ENCODE measurements around the gene ALX3.

ALX3 gene

GRCh38 chr1:110060034-110060661 lies 10.3 kb downstream of the ALX3 start:
- Histone ChIP-seq H2BK5ac (ENCODE audit: low read depth, low read length, poor library complexity, severe bottlenecking) (no peak overlapping the region), H2BK15ac (ENCODE audit: low read depth, poor library complexity, severe bottlenecking) (no peak overlapping the region), H3K4ac (ENCODE audit: low read depth in 1 of 2, low read length in 2 of 2) (no peak overlapping the region), H3K36me3 (ENCODE audit: control insufficient read depth in 1 of 2, insufficient read depth in 2 of 2, low read depth in 1 of 2, low read length in 2 of 2) (peaks cover 36 to 60% of the 10 kb centered on the region in 2 experiments), H4K8ac (ENCODE audit: low read length) (no peak overlapping the region), H4K91ac (ENCODE audit: low read length) (no peak overlapping the region), H2BK120ac (ENCODE audit: low read depth, low read length) (no peak overlapping the region), H2AK5ac (ENCODE audit: low read length, severe bottlenecking) (no peak overlapping the region), H3K18ac (ENCODE audit: low read depth in 1 of 2, low read length in 2 of 2) (no peak overlapping the region), H2BK12ac (ENCODE audit: low read length in 2 of 2) (peak overlapping the region in 1 of 2 experiments; percentile 4), H3K27me3 (ENCODE audit: control insufficient read depth in 1 of 2, insufficient read depth in 1 of 2, low read length in 2 of 2) (peaks cover 0 to 9% of the 10 kb centered on the region in 2 experiments), H3K4me1 (ENCODE audit: control insufficient read depth, insufficient read depth, low read depth, low read length) (peaks cover 6% of the 10 kb centered on the region), H3K79me1 (replicated peaks; ENCODE audit: low read length, poor library complexity, severe bottlenecking) (peaks cover 4% of the 10 kb centered on the region), H3K4me2 (ENCODE audit: low read length, poor library complexity, severe bottlenecking) (no peak overlapping the region), H3K9me3 (ENCODE audit: control insufficient read depth, low read length) (no peaks in the 10 kb centered on the region), H2AFZ (ENCODE audit: low read depth, low read length) (no peak overlapping the region), H3K14ac (ENCODE audit: low read length in 2 of 2) (no peak overlapping the region), H3K23ac (ENCODE audit: low read length in 2 of 2) (no peak overlapping the region), H3K9ac (ENCODE audit: low read length) (no peak overlapping the region), H3K4me3 (ENCODE audit: insufficient read depth in 1 of 2, low read depth in 1 of 2, low read length in 2 of 2) (no peak overlapping the region), H3K27ac (ENCODE audit: low read length, poor library complexity, severe bottlenecking) (no peak overlapping the region)
- 81% methylated on average over 9 of the region's 9 CpGs for WGBS
- DNase-seq, result peak; percentile 30

GRCh38 chr1:110059133-110059863 lies 11.2 kb downstream of the ALX3 start:
- WGBS, result 50% methylated on average over 5 of the region's 6 CpGs
- H3K4me2 ChIP-seq (ENCODE audit: low read length, poor library complexity, severe bottlenecking), result no peak overlapping the region
- no peak overlapping the region for H3K18ac ChIP-seq (ENCODE audit: low read depth in 1 of 2, low read length in 2 of 2)

GRCh38 chr1:110058591-110058990 lies 11.9 kb downstream of the ALX3 start:
- H3K4me1 ChIP-seq (ENCODE audit: control insufficient read depth, insufficient read depth, low read depth, low read length), result peaks cover 6% of the 10 kb centered on the region
- no peak overlapping the region for H2BK12ac ChIP-seq (ENCODE audit: low read length in 2 of 2)
- H3K4ac ChIP-seq (ENCODE audit: low read depth in 1 of 2, low read length in 2 of 2), result no peak overlapping the region
- WGBS, result 100% methylated on average over 1 of the region's 1 CpG
- no peak for DNase-seq
- no peak overlapping the region for H2AK5ac ChIP-seq (ENCODE audit: low read length, severe bottlenecking)
- no peak overlapping the region for H4K8ac ChIP-seq (ENCODE audit: low read length)
- H3K23ac ChIP-seq (ENCODE audit: low read length in 2 of 2), result no peak overlapping the region
- no peak overlapping the region for H2BK5ac ChIP-seq (ENCODE audit: low read depth, low read length, poor library complexity, severe bottlenecking)
- no peak overlapping the region for H2AFZ ChIP-seq (ENCODE audit: low read depth, low read length)
- no peak overlapping the region for H3K14ac ChIP-seq (ENCODE audit: low read length in 2 of 2)
- no peak overlapping the region for H3K9ac ChIP-seq (ENCODE audit: low read length)
- H3K4me2 ChIP-seq (ENCODE audit: low read length, poor library complexity, severe bottlenecking), result no peak overlapping the region
- no peak overlapping the region for H2BK15ac ChIP-seq (ENCODE audit: low read depth, poor library complexity, severe bottlenecking)
- H3K18ac ChIP-seq (ENCODE audit: low read depth in 1 of 2, low read length in 2 of 2), result no peak overlapping the region
- H3K79me1 ChIP-seq (replicated peaks; ENCODE audit: low read length, poor library complexity, severe bottlenecking), result peaks cover 10% of the 10 kb centered on the region
- H3K27me3 ChIP-seq (ENCODE audit: control insufficient read depth in 1 of 2, insufficient read depth in 1 of 2, low read length in 2 of 2), result no peaks in the 10 kb centered on the region
- H3K36me3 ChIP-seq (ENCODE audit: control insufficient read depth in 1 of 2, insufficient read depth in 2 of 2, low read depth in 1 of 2, low read length in 2 of 2), result peaks cover 51 to 71% of the 10 kb centered on the region in 2 experiments
- no peak overlapping the region for H3K27ac ChIP-seq (ENCODE audit: low read length, poor library complexity, severe bottlenecking)
- no peak overlapping the region for H2BK120ac ChIP-seq (ENCODE audit: low read depth, low read length)
- H3K9me3 ChIP-seq (ENCODE audit: control insufficient read depth, low read length), result no peaks in the 10 kb centered on the region
- H3K4me3 ChIP-seq (ENCODE audit: insufficient read depth in 1 of 2, low read depth in 1 of 2, low read length in 2 of 2), result no peak overlapping the region
- H4K91ac ChIP-seq (ENCODE audit: low read length), result no peak overlapping the region

More at GRCh38 chr1:110059133-110059863, 11.2 kb downstream of the ALX3 start:
- Histone ChIP-seq H2BK120ac (ENCODE audit: low read depth, low read length) (no peak overlapping the region), H3K27me3 (ENCODE audit: control insufficient read depth in 1 of 2, insufficient read depth in 1 of 2, low read length in 2 of 2) (peaks cover 0 to under 1% of the 10 kb centered on the region in 2 experiments), H2BK5ac (ENCODE audit: low read depth, low read length, poor library complexity, severe bottlenecking) (no peak overlapping the region), H3K9me3 (ENCODE audit: control insufficient read depth, low read length) (no peaks in the 10 kb centered on the region), H3K27ac (ENCODE audit: low read length, poor library complexity, severe bottlenecking) (no peak overlapping the region), H2AK5ac (ENCODE audit: low read length, severe bottlenecking) (no peak overlapping the region), H3K9ac (ENCODE audit: low read length) (no peak overlapping the region), H3K14ac (ENCODE audit: low read length in 2 of 2) (no peak overlapping the region), H3K79me1 (replicated peaks; ENCODE audit: low read length, poor library complexity, severe bottlenecking) (peaks cover 9% of the 10 kb centered on the region), H4K8ac (ENCODE audit: low read length) (no peak overlapping the region), H3K4me1 (ENCODE audit: control insufficient read depth, insufficient read depth, low read depth, low read length) (peaks cover 8% of the 10 kb centered on the region), H3K4ac (ENCODE audit: low read depth in 1 of 2, low read length in 2 of 2) (no peak overlapping the region), H2AFZ (ENCODE audit: low read depth, low read length) (no peak overlapping the region), H3K4me3 (ENCODE audit: insufficient read depth in 1 of 2, low read depth in 1 of 2, low read length in 2 of 2) (no peak overlapping the region), H3K23ac (ENCODE audit: low read length in 2 of 2) (no peak overlapping the region), H3K36me3 (ENCODE audit: control insufficient read depth in 1 of 2, insufficient read depth in 2 of 2, low read depth in 1 of 2, low read length in 2 of 2) (peaks cover 44 to 67% of the 10 kb centered on the region in 2 experiments), H2BK15ac (ENCODE audit: low read depth, poor library complexity, severe bottlenecking) (no peak overlapping the region), H2BK12ac (ENCODE audit: low read length in 2 of 2) (peak overlapping the region in 1 of 2 experiments; percentile 51), H4K91ac (ENCODE audit: low read length) (no peak overlapping the region)
- DNase-seq, result peak; percentile 22

- Histone ChIP-seq H3K4me2 (ENCODE audit: low read length, poor library complexity, severe bottlenecking) (no peak overlapping the region), H3K36me3 (ENCODE audit: control insufficient read depth in 1 of 2, insufficient read depth in 2 of 2, low read depth in 1 of 2, low read length in 2 of 2) (peaks cover 57 to 70% of the 10 kb centered on the region in 2 experiments), H2BK12ac (ENCODE audit: low read length in 2 of 2) (no peak overlapping the region), H3K4me3 (ENCODE audit: insufficient read depth in 1 of 2, low read depth in 1 of 2, low read length in 2 of 2) (no peak overlapping the region), H2BK15ac (ENCODE audit: low read depth, poor library complexity, severe bottlenecking) (no peak overlapping the region), H3K23ac (ENCODE audit: low read length in 2 of 2) (no peak overlapping the region), H3K18ac (ENCODE audit: low read depth in 1 of 2, low read length in 2 of 2) (no peak overlapping the region), H4K8ac (ENCODE audit: low read length) (no peak overlapping the region), H2AK5ac (ENCODE audit: low read length, severe bottlenecking) (no peak overlapping the region), H4K91ac (ENCODE audit: low read length) (no peak overlapping the region), H2AFZ (ENCODE audit: low read depth, low read length) (no peak overlapping the region), H3K14ac (ENCODE audit: low read length in 2 of 2) (no peak overlapping the region), H3K27me3 (ENCODE audit: control insufficient read depth in 1 of 2, insufficient read depth in 1 of 2, low read length in 2 of 2) (no peaks in the 10 kb centered on the region), H2BK5ac (ENCODE audit: low read depth, low read length, poor library complexity, severe bottlenecking) (no peak overlapping the region), H3K4me1 (ENCODE audit: control insufficient read depth, insufficient read depth, low read depth, low read length) (peaks cover 6% of the 10 kb centered on the region), H2BK120ac (ENCODE audit: low read depth, low read length) (no peak overlapping the region), H3K9ac (ENCODE audit: low read length) (no peak overlapping the region), H3K79me1 (replicated peaks; ENCODE audit: low read length, poor library complexity, severe bottlenecking) (peaks cover 10% of the 10 kb centered on the region), H3K9me3 (ENCODE audit: control insufficient read depth, low read length) (no peaks in the 10 kb centered on the region), H3K27ac (ENCODE audit: low read length, poor library complexity, severe bottlenecking) (no peak overlapping the region), H3K4ac (ENCODE audit: low read depth in 1 of 2, low read length in 2 of 2) (no peak overlapping the region)
- 81% methylated on average over 6 of the region's 7 CpGs for WGBS
- no peak for DNase-seq
Observed at GRCh38 chr1:110057963-110058518, 12.4 kb downstream of the ALX3 start.
